ENCODE measurements around the gene ZYG11A. TPM values are rescaled to one million over a fixed set of nuclear protein-coding genes. Genes with fewer than 3 reads are reported as not detected.

Gene ZYG11A
- total RNA-seq, 2 donors from 2014 or later, result 0.87 to 6.6 TPM

- Histone ChIP-seq H3K9me3 (no peaks in the 10 kb centered on the region), H3K27ac (no peak overlapping the region), H3K36me3 (no peaks in the 10 kb centered on the region), H3K4me3 (no peak overlapping the region), H3K4me1 (replicated peaks) (peaks cover 3% of the 10 kb centered on the region), H3K27me3 (replicated peaks; ENCODE audit: insufficient read depth) (no peaks in the 10 kb centered on the region)
- TF ChIP-seq POLR2AphosphoS5 (IDR thresholded peaks at IDR 0.05) (no peak), CTCF (IDR thresholded peaks at IDR 0.05) (no peak), POLR2A (IDR thresholded peaks at IDR 0.05) (no peak)
- intact Hi-C loops (cut with DNase I), result no loop called here
- no peak for DNase-seq (ENCODE audit: low spot score)
- WGBS, result 76% methylated on average over 3 of the region's 3 CpGs
These were observed 70.5 kb downstream of the ZYG11A start for GRCh38 chr1:52913014-52913413.

GRCh38 chr1:52913537-52913936 lies 71.0 kb downstream of the ZYG11A start:
- Histone ChIP-seq H3K4me3 (no peak overlapping the region), H3K4me1 (replicated peaks) (peaks cover 3% of the 10 kb centered on the region), H3K9me3 (no peaks in the 10 kb centered on the region), H3K36me3 (no peaks in the 10 kb centered on the region), H3K27ac (no peak overlapping the region), H3K27me3 (replicated peaks; ENCODE audit: insufficient read depth) (no peaks in the 10 kb centered on the region)
- intact Hi-C loops (cut with DNase I), result no loop called here
- no peak for DNase-seq (ENCODE audit: low spot score)
- TF ChIP-seq CTCF (IDR thresholded peaks at IDR 0.05), result no peak
- TF ChIP-seq POLR2AphosphoS5 (IDR thresholded peaks at IDR 0.05), result no peak
- TF ChIP-seq POLR2A (IDR thresholded peaks at IDR 0.05), result no peak
- WGBS, result 80% methylated on average over 8 of the region's 8 CpGs

- DNase-seq (ENCODE audit: low spot score), result no peak
- intact Hi-C loops (cut with DNase I), result no loop called here
- H3K4me1 ChIP-seq (replicated peaks), result peaks cover 3% of the 10 kb centered on the region
- no peaks in the 10 kb centered on the region for H3K9me3 ChIP-seq
- H3K27me3 ChIP-seq (replicated peaks; ENCODE audit: insufficient read depth), result no peaks in the 10 kb centered on the region
- no peak overlapping the region for H3K4me3 ChIP-seq
- WGBS, result 92% methylated on average over 3 of the region's 5 CpGs
- H3K36me3 ChIP-seq, result no peaks in the 10 kb centered on the region
- TF ChIP-seq POLR2AphosphoS5 (IDR thresholded peaks at IDR 0.05) (no peak), POLR2A (IDR thresholded peaks at IDR 0.05) (no peak)
- no peak overlapping the region for H3K27ac ChIP-seq
These were observed 71.9 kb downstream of the ZYG11A start for GRCh38 chr1:52914463-52914862.

- H3K27ac ChIP-seq, result no peak overlapping the region
- TF ChIP-seq POLR2A (IDR thresholded peaks at IDR 0.05) (no peak), POLR2AphosphoS5 (IDR thresholded peaks at IDR 0.05) (no peak)
- WGBS, result 88% methylated on average over 2 of the region's 2 CpGs
- intact Hi-C loops (cut with DNase I), result loop anchor here (5.0 kb wide), 1 partner anchor 513 kb away; the partner anchor contains the start of genes ORC1 and PRPF38A
- H3K27me3 ChIP-seq (replicated peaks; ENCODE audit: insufficient read depth), result no peaks in the 10 kb centered on the region
- no peak overlapping the region for H3K4me3 ChIP-seq
- H3K9me3 ChIP-seq, result no peaks in the 10 kb centered on the region
- peaks cover 3% of the 10 kb centered on the region for H3K4me1 ChIP-seq (replicated peaks)
- DNase-seq (ENCODE audit: low spot score), result no peak
- no peaks in the 10 kb centered on the region for H3K36me3 ChIP-seq
These were observed 72.8 kb downstream of the ZYG11A start for GRCh38 chr1:52915211-52915854.

- WGBS, result 78% methylated on average over 7 of the region's 7 CpGs
- Histone ChIP-seq H3K27me3 (replicated peaks; ENCODE audit: insufficient read depth) (no peaks in the 10 kb centered on the region), H3K36me3 (no peaks in the 10 kb centered on the region), H3K4me1 (replicated peaks) (peaks cover 3% of the 10 kb centered on the region), H3K4me3 (no peak overlapping the region), H3K9me3 (no peaks in the 10 kb centered on the region), H3K27ac (no peak overlapping the region)
- intact Hi-C loops (cut with DNase I), result loop anchor here (5.0 kb wide), 1 partner anchor 514 kb away; the partner anchor contains the start of genes ORC1 and PRPF38A
- DNase-seq (ENCODE audit: low spot score), result no peak
- TF ChIP-seq CTCF (IDR thresholded peaks at IDR 0.05), result no peak
- TF ChIP-seq POLR2AphosphoS5 (IDR thresholded peaks at IDR 0.05), result no peak
- no peak for TF ChIP-seq POLR2A (IDR thresholded peaks at IDR 0.05)
These were observed 73.3 kb downstream of the ZYG11A start for GRCh38 chr1:52915855-52916220.

All from prostate gland (tissue), 2 donors.